ENCODE data around the gene RAP1B.
A peak's percentile ranks its signal among the peaks of the same experiment; 100 is the strongest.

The RAP1B gene

GRCh38 chr12:68611094-68611805 is 551 bp downstream of the RAP1B start:
- Histone ChIP-seq H3K4me3 (ENCODE audit: low read length) (peak overlapping the region; percentile 100), H3K27ac (ENCODE audit: low read length) (no peak overlapping the region), H3K9me3 (ENCODE audit: control insufficient read depth, insufficient read depth, low read length) (no peaks in the 10 kb centered on the region), H3K36me3 (ENCODE audit: control insufficient read depth, insufficient read depth, low read length) (no peaks in the 10 kb centered on the region), H3K27me3 (ENCODE audit: control insufficient read depth, insufficient read depth, low read length) (no peaks in the 10 kb centered on the region), H3K4me1 (ENCODE audit: control insufficient read depth, insufficient read depth, low read length) (peaks cover 1% of the 10 kb centered on the region; the same call in 1 of the 2 replicates)
- DNase-seq (ENCODE audit: low read depth, low spot score): no peak
- WGBS (ENCODE audit: insufficient coverage, insufficient read length): no CpG with 5 or more reads among the region's 72 CpGs

- Histone ChIP-seq H3K9me3 (ENCODE audit: control insufficient read depth, insufficient read depth, low read length) (no peaks in the 10 kb centered on the region), H3K4me1 (ENCODE audit: control insufficient read depth, insufficient read depth, low read length) (peaks cover 1% of the 10 kb centered on the region; the same call in 1 of the 2 replicates), H3K27ac (ENCODE audit: low read length) (no peak overlapping the region), H3K4me3 (ENCODE audit: low read length) (peak overlapping the region; percentile 100; the same call in 1 of the 2 replicates), H3K36me3 (ENCODE audit: control insufficient read depth, insufficient read depth, low read length) (no peaks in the 10 kb centered on the region), H3K27me3 (ENCODE audit: control insufficient read depth, insufficient read depth, low read length) (no peaks in the 10 kb centered on the region)
- no peak for DNase-seq (ENCODE audit: low read depth, low spot score)
- WGBS (ENCODE audit: insufficient coverage, insufficient read length): no CpG with 5 or more reads among the region's 8 CpGs
Observed at GRCh38 chr12:68611806-68612160, 1.1 kb downstream of the RAP1B start.

- H3K36me3 ChIP-seq (ENCODE audit: control insufficient read depth, insufficient read depth, low read length): no peaks in the 10 kb centered on the region
- no peak overlapping the region for H3K27ac ChIP-seq (ENCODE audit: low read length)
- no peak overlapping the region for H3K4me3 ChIP-seq (ENCODE audit: low read length)
- DNase-seq (ENCODE audit: low read depth, low spot score): no peak
- no peaks in the 10 kb centered on the region for H3K27me3 ChIP-seq (ENCODE audit: control insufficient read depth, insufficient read depth, low read length)
- H3K4me1 ChIP-seq (ENCODE audit: control insufficient read depth, insufficient read depth, low read length): peaks cover 1% of the 10 kb centered on the region; the same call in 1 of the 2 replicates
- H3K9me3 ChIP-seq (ENCODE audit: control insufficient read depth, insufficient read depth, low read length): no peaks in the 10 kb centered on the region
- WGBS (ENCODE audit: insufficient coverage, insufficient read length): no CpG with 5 or more reads among the region's 5 CpGs
Observed at GRCh38 chr12:68612202-68612601, 1.5 kb downstream of the RAP1B start.

GRCh38 chr12:68612697-68613096 is 2.0 kb downstream of the RAP1B start:
- Histone ChIP-seq H3K27me3 (ENCODE audit: control insufficient read depth, insufficient read depth, low read length) (no peaks in the 10 kb centered on the region), H3K4me3 (ENCODE audit: low read length) (no peak overlapping the region), H3K36me3 (ENCODE audit: control insufficient read depth, insufficient read depth, low read length) (no peaks in the 10 kb centered on the region), H3K27ac (ENCODE audit: low read length) (no peak overlapping the region), H3K4me1 (ENCODE audit: control insufficient read depth, insufficient read depth, low read length) (peaks cover 1% of the 10 kb centered on the region; the same call in 1 of the 2 replicates), H3K9me3 (ENCODE audit: control insufficient read depth, insufficient read depth, low read length) (no peaks in the 10 kb centered on the region)
- no peak for DNase-seq (ENCODE audit: low read depth, low spot score)
- WGBS (ENCODE audit: insufficient coverage, insufficient read length): no CpG with 5 or more reads among the region's 6 CpGs

GRCh38 chr12:68613209-68613904 is 2.7 kb downstream of the RAP1B start:
- H3K27ac ChIP-seq (ENCODE audit: low read length): no peak overlapping the region
- H3K9me3 ChIP-seq (ENCODE audit: control insufficient read depth, insufficient read depth, low read length): no peaks in the 10 kb centered on the region
- H3K4me1 ChIP-seq (ENCODE audit: control insufficient read depth, insufficient read depth, low read length): peaks cover 1% of the 10 kb centered on the region; the same call in 1 of the 2 replicates
- H3K4me3 ChIP-seq (ENCODE audit: low read length): no peak overlapping the region
- no peaks in the 10 kb centered on the region for H3K36me3 ChIP-seq (ENCODE audit: control insufficient read depth, insufficient read depth, low read length)
- H3K27me3 ChIP-seq (ENCODE audit: control insufficient read depth, insufficient read depth, low read length): no peaks in the 10 kb centered on the region
- DNase-seq (ENCODE audit: low read depth, low spot score): no peak
- no CpG with 5 or more reads among the region's 18 CpGs for WGBS (ENCODE audit: insufficient coverage, insufficient read length)

- H3K4me1 ChIP-seq (ENCODE audit: control insufficient read depth, insufficient read depth, low read length): peaks cover 1% of the 10 kb centered on the region; the same call in 1 of the 2 replicates
- no peaks in the 10 kb centered on the region for H3K9me3 ChIP-seq (ENCODE audit: control insufficient read depth, insufficient read depth, low read length)
- no peak for DNase-seq (ENCODE audit: low read depth, low spot score)
- H3K4me3 ChIP-seq (ENCODE audit: low read length): no peak overlapping the region
- H3K36me3 ChIP-seq (ENCODE audit: control insufficient read depth, insufficient read depth, low read length): no peaks in the 10 kb centered on the region
- no peak overlapping the region for H3K27ac ChIP-seq (ENCODE audit: low read length)
- no peaks in the 10 kb centered on the region for H3K27me3 ChIP-seq (ENCODE audit: control insufficient read depth, insufficient read depth, low read length)
- WGBS (ENCODE audit: insufficient coverage, insufficient read length): no CpG with 5 or more reads among the region's 5 CpGs
Observed at GRCh38 chr12:68614105-68614679, 3.5 kb downstream of the RAP1B start.

GRCh38 chr12:68614769-68615168 is 4.1 kb downstream of the RAP1B start:
- Histone ChIP-seq H3K4me3 (ENCODE audit: low read length) (no peak overlapping the region), H3K27me3 (ENCODE audit: control insufficient read depth, insufficient read depth, low read length) (no peaks in the 10 kb centered on the region), H3K27ac (ENCODE audit: low read length) (no peak overlapping the region), H3K36me3 (ENCODE audit: control insufficient read depth, insufficient read depth, low read length) (no peaks in the 10 kb centered on the region), H3K4me1 (ENCODE audit: control insufficient read depth, insufficient read depth, low read length) (peaks cover 1% of the 10 kb centered on the region; the same call in 1 of the 2 replicates), H3K9me3 (ENCODE audit: control insufficient read depth, insufficient read depth, low read length) (no peaks in the 10 kb centered on the region)
- no peak for DNase-seq (ENCODE audit: low read depth, low spot score)
- WGBS (ENCODE audit: insufficient coverage, insufficient read length): 100% methylated on average over 1 of the region's 2 CpGs

- no peaks in the 10 kb centered on the region for H3K36me3 ChIP-seq (ENCODE audit: control insufficient read depth, insufficient read depth, low read length)
- peaks cover 3% of the 10 kb centered on the region; the same call in 1 of the 2 replicates for H3K4me1 ChIP-seq (ENCODE audit: control insufficient read depth, insufficient read depth, low read length)
- no peak for DNase-seq (ENCODE audit: low read depth, low spot score)
- H3K27ac ChIP-seq (ENCODE audit: low read length): no peak overlapping the region
- no CpG with 5 or more reads among the region's 4 CpGs for WGBS (ENCODE audit: insufficient coverage, insufficient read length)
- no peaks in the 10 kb centered on the region for H3K27me3 ChIP-seq (ENCODE audit: control insufficient read depth, insufficient read depth, low read length)
- H3K9me3 ChIP-seq (ENCODE audit: control insufficient read depth, insufficient read depth, low read length): no peaks in the 10 kb centered on the region
- no peak overlapping the region for H3K4me3 ChIP-seq (ENCODE audit: low read length)
Observed at GRCh38 chr12:68617160-68617926, 6.6 kb downstream of the RAP1B start.

GRCh38 chr12:68619541-68619940 is 8.8 kb downstream of the RAP1B start:
- DNase-seq (ENCODE audit: low read depth, low spot score): no peak
- no peaks in the 10 kb centered on the region for H3K9me3 ChIP-seq (ENCODE audit: control insufficient read depth, insufficient read depth, low read length)
- no peak overlapping the region for H3K27ac ChIP-seq (ENCODE audit: low read length)
- peaks cover 1% of the 10 kb centered on the region; the same call in 1 of the 2 replicates for H3K4me1 ChIP-seq (ENCODE audit: control insufficient read depth, insufficient read depth, low read length)
- H3K27me3 ChIP-seq (ENCODE audit: control insufficient read depth, insufficient read depth, low read length): no peaks in the 10 kb centered on the region
- H3K4me3 ChIP-seq (ENCODE audit: low read length): no peak overlapping the region
- no peaks in the 10 kb centered on the region for H3K36me3 ChIP-seq (ENCODE audit: control insufficient read depth, insufficient read depth, low read length)

All from iPS DF 6.9 (cell line).